GM19035 (cell line): ENCODE measurements around the gene CDK16.

Experiments used
- ATAC-seq: cut with Tn5 transposase; IDR thresholded peaks from one replicate; pipeline ENCODE4 v1.9.1; 2021; ENCODE audit not compliant: unreplicated experiment

Gene CDK16

GRCh38 chrX:47206316-47206715, 12.2 kb upstream of the CDK16 start:
- ATAC-seq, result no peak

- ATAC-seq, result no peak
Measured at GRCh38 chrX:47208108-47208507, 10.4 kb upstream of the CDK16 start.

GRCh38 chrX:47209508-47210238, 8.8 kb upstream of the CDK16 start:
- ATAC-seq, result no peak

GRCh38 chrX:47210661-47211425, 7.6 kb upstream of the CDK16 start:
- ATAC-seq, result no peak

- no peak for ATAC-seq
Measured at GRCh38 chrX:47212381-47213293, 5.8 kb upstream of the CDK16 start.

- ATAC-seq, result no peak
Measured at GRCh38 chrX:47214435-47215077, 3.9 kb upstream of the CDK16 start.

- no peak for ATAC-seq
Measured at GRCh38 chrX:47215291-47215900, 3.1 kb upstream of the CDK16 start.

- no peak for ATAC-seq
Measured at GRCh38 chrX:47216393-47216925, 2.0 kb upstream of the CDK16 start.

GRCh38 chrX:47217121-47217851, 1.2 kb upstream of the CDK16 start:
- no peak for ATAC-seq

- ATAC-seq, result peak; percentile 91
Measured at GRCh38 chrX:47217852-47218279, 615 bp upstream of the CDK16 start.

GRCh38 chrX:47218920-47219815, 687 bp downstream of the CDK16 start:
- no peak for ATAC-seq

- ATAC-seq, result no peak
Measured at GRCh38 chrX:47221756-47222155, 3.3 kb downstream of the CDK16 start.

GRCh38 chrX:47222751-47223350, 4.4 kb downstream of the CDK16 start:
- ATAC-seq, result no peak

- ATAC-seq, result no peak
Measured at GRCh38 chrX:47223476-47224250, 5.2 kb downstream of the CDK16 start.

GRCh38 chrX:47224266-47224895, 5.9 kb downstream of the CDK16 start:
- no peak for ATAC-seq

- no peak for ATAC-seq
Measured at GRCh38 chrX:47224896-47225290, 6.4 kb downstream of the CDK16 start.

GRCh38 chrX:47226071-47226470, 7.6 kb downstream of the CDK16 start:
- ATAC-seq, result no peak
